Osteocyte (in vitro differentiated cells): ENCODE data around the gene MAP3K14. TPM values are rescaled to one million over a fixed set of nuclear protein-coding genes. Genes with fewer than 3 reads are reported as not detected.

Experiments
- DNase-seq: peaks from one replicate; pipeline ENCODE4 v3.0.0; 2021; ENCODE audit warnings: mixed read lengths; ENCODE audit not compliant: unreplicated experiment; ENCODE audit errors: extremely low spot score
- H3K27ac Mint-ChIP-seq: one replicate; pipeline ENCODE4 v1.8.0; 2021; ENCODE audit warnings: mild to moderate bottlenecking, mixed read lengths; ENCODE audit not compliant: unreplicated experiment
- H3K27me3 Mint-ChIP-seq: one replicate; pipeline ENCODE4 v1.8.0; 2021; ENCODE audit warnings: mixed read lengths; ENCODE audit not compliant: unreplicated experiment
- H3K36me3 Mint-ChIP-seq: one replicate; pipeline ENCODE4 v1.8.0; 2021; ENCODE audit warnings: mixed read lengths; ENCODE audit not compliant: unreplicated experiment
- H3K4me1 Mint-ChIP-seq: one replicate; pipeline ENCODE4 v1.8.0; 2021; ENCODE audit warnings: mixed read lengths; ENCODE audit not compliant: unreplicated experiment
- H3K4me3 Mint-ChIP-seq: one replicate; pipeline ENCODE4 v1.8.0; 2021; ENCODE audit warnings: mild to moderate bottlenecking, moderate library complexity, mixed read lengths; ENCODE audit not compliant: unreplicated experiment
- H3K9me3 Mint-ChIP-seq: one replicate; pipeline ENCODE4 v1.8.0; 2021; ENCODE audit warnings: mixed read lengths; ENCODE audit not compliant: unreplicated experiment
- CTCF ChIP-seq: fragments of 200-600 bp; sonication (generic); IDR thresholded peaks from 2 replicates; pipeline ENCODE4 v1.5.0; 2021; ENCODE audit warnings: antibody characterized with exemption, mild to moderate bottlenecking, moderate library complexity
- total RNA-seq: library from RNA; stranded (reverse); gene quantifications from 2 replicates; pipeline ENCODE4 v1.2.1, GENCODE V29; 2021

The MAP3K14 gene
- total RNA-seq, 1 donor from 2014 or later, result 13.2 TPM

GRCh38 chr17:45251931-45252330 lies 64.9 kb downstream of the MAP3K14 start:
- H3K36me3 Mint-ChIP-seq, result no peaks in the 10 kb centered on the region
- no peak for DNase-seq
- H3K27ac Mint-ChIP-seq, result no peak overlapping the region
- no peak overlapping the region for H3K4me3 Mint-ChIP-seq
- TF ChIP-seq CTCF, result no peak
- H3K9me3 Mint-ChIP-seq, result no peaks in the 10 kb centered on the region
- H3K4me1 Mint-ChIP-seq, result peaks cover 7% of the 10 kb centered on the region
- H3K27me3 Mint-ChIP-seq, result no peaks in the 10 kb centered on the region

- peaks cover 14% of the 10 kb centered on the region for H3K4me1 Mint-ChIP-seq
- no peak for DNase-seq
- peak overlapping the region; percentile 32 for H3K4me3 Mint-ChIP-seq
- no peak overlapping the region for H3K27ac Mint-ChIP-seq
- no peaks in the 10 kb centered on the region for H3K9me3 Mint-ChIP-seq
- peaks cover 2% of the 10 kb centered on the region for H3K27me3 Mint-ChIP-seq
- no peaks in the 10 kb centered on the region for H3K36me3 Mint-ChIP-seq
- no peak for TF ChIP-seq CTCF
Measured at GRCh38 chr17:45248132-45248957, 68.5 kb downstream of the MAP3K14 start.

GRCh38 chr17:45247429-45248131 lies 69.2 kb downstream of the MAP3K14 start:
- H3K4me3 Mint-ChIP-seq, result peak overlapping the region; percentile 78
- H3K9me3 Mint-ChIP-seq, result no peaks in the 10 kb centered on the region
- H3K36me3 Mint-ChIP-seq, result no peaks in the 10 kb centered on the region
- peak overlapping the region; percentile 23 for H3K27ac Mint-ChIP-seq
- H3K27me3 Mint-ChIP-seq, result peaks cover 2% of the 10 kb centered on the region
- DNase-seq, result no peak
- peaks cover 17% of the 10 kb centered on the region for H3K4me1 Mint-ChIP-seq
- TF ChIP-seq CTCF, result no peak

GRCh38 chr17:45246861-45247428 lies 69.9 kb downstream of the MAP3K14 start:
- H3K4me3 Mint-ChIP-seq, result peak overlapping the region; percentile 78
- H3K36me3 Mint-ChIP-seq, result no peaks in the 10 kb centered on the region
- peaks cover 2% of the 10 kb centered on the region for H3K27me3 Mint-ChIP-seq
- no peak overlapping the region for H3K27ac Mint-ChIP-seq
- TF ChIP-seq CTCF, result peak; percentile 68
- H3K9me3 Mint-ChIP-seq, result no peaks in the 10 kb centered on the region
- DNase-seq, result no peak
- H3K4me1 Mint-ChIP-seq, result peaks cover 20% of the 10 kb centered on the region

GRCh38 chr17:45246338-45246737 lies 70.5 kb downstream of the MAP3K14 start:
- no peak for TF ChIP-seq CTCF
- Mint-ChIP-seq H3K4me1 (peaks cover 20% of the 10 kb centered on the region), H3K9me3 (no peaks in the 10 kb centered on the region), H3K36me3 (no peaks in the 10 kb centered on the region), H3K27ac (no peak overlapping the region), H3K4me3 (peak overlapping the region; percentile 33), H3K27me3 (peaks cover 2% of the 10 kb centered on the region)
- DNase-seq, result no peak
